ENCODE results near the gene ACTRT2.
A peak's percentile ranks its signal among the peaks of the same experiment; 100 is the strongest.

The ACTRT2 gene

GRCh38 chr1:3003039-3003940, 18.0 kb upstream of the ACTRT2 start:
- DNase-seq = no peak

GRCh38 chr1:3003941-3004270, 17.4 kb upstream of the ACTRT2 start:
- no peak for DNase-seq

GRCh38 chr1:3004285-3005205, 16.7 kb upstream of the ACTRT2 start:
- DNase-seq = no peak

- no peak for DNase-seq
Observed at GRCh38 chr1:3005771-3006170, 15.5 kb upstream of the ACTRT2 start.

- DNase-seq = no peak
Observed at GRCh38 chr1:3007298-3008147, 13.7 kb upstream of the ACTRT2 start.

- DNase-seq = no peak
Observed at GRCh38 chr1:3009021-3009420, 12.2 kb upstream of the ACTRT2 start.

GRCh38 chr1:3009556-3009955, 11.7 kb upstream of the ACTRT2 start:
- no peak for DNase-seq

- no peak for DNase-seq
Observed at GRCh38 chr1:3011127-3011526, 10.1 kb upstream of the ACTRT2 start.

GRCh38 chr1:3011631-3012455, 9.4 kb upstream of the ACTRT2 start:
- no peak for DNase-seq

GRCh38 chr1:3012456-3013291, 8.6 kb upstream of the ACTRT2 start:
- peak; percentile 67 for DNase-seq

- DNase-seq = no peak
Observed at GRCh38 chr1:3013371-3014049, 7.8 kb upstream of the ACTRT2 start.

GRCh38 chr1:3014050-3014440, 7.2 kb upstream of the ACTRT2 start:
- no peak for DNase-seq

GRCh38 chr1:3014443-3015268, 6.6 kb upstream of the ACTRT2 start:
- DNase-seq = peak; percentile 7

- no peak for DNase-seq
Observed at GRCh38 chr1:3015269-3015635, 6.0 kb upstream of the ACTRT2 start.

- no peak for DNase-seq
Observed at GRCh38 chr1:3015744-3016143, 5.5 kb upstream of the ACTRT2 start.

- DNase-seq = no peak
Observed at GRCh38 chr1:3016641-3017439, 4.4 kb upstream of the ACTRT2 start.

GRCh38 chr1:3017440-3018050, 3.7 kb upstream of the ACTRT2 start:
- DNase-seq = no peak

- no peak for DNase-seq
Observed at GRCh38 chr1:3018051-3018471, 3.2 kb upstream of the ACTRT2 start.

Data from activated naive CD4-positive, alpha-beta T cell treated with anti-CD3 and anti-CD28 coated beads, Interleukin-2, amount 50 U/mL, for 16 hours (primary cell).